Fibroblast of mammary gland (primary cell): ENCODE data around the gene GRK5.

Source experiments
- DNase-seq: peaks from one replicate; pipeline ENCODE4 v3.0.0-alpha.2; 2010; ENCODE audit warnings: low read depth
- H3K4me3 ChIP-seq: 2 replicates; pipeline ENCODE4 v1.5.1; 2011; ENCODE audit warnings: low read depth, mild to moderate bottlenecking, low read length, moderate library complexity; ENCODE audit not compliant: control insufficient read depth
- CTCF ChIP-seq: conservative IDR thresholded peaks from 2 replicates; pipeline ENCODE4 v1.5.1; 2011; ENCODE audit warnings: low read depth, low read length, inconsistent platforms; ENCODE audit not compliant: control insufficient read depth, insufficient read depth

Gene GRK5

GRCh38 chr10:119377451-119377957 is 170.1 kb downstream of the GRK5 start:
- H3K4me3 ChIP-seq: no peak overlapping the region
- no peak for DNase-seq
- TF ChIP-seq CTCF: no peak

- no peak for TF ChIP-seq CTCF
- DNase-seq: no peak
- H3K4me3 ChIP-seq: no peak overlapping the region
These were observed 170.8 kb downstream of the GRK5 start for GRCh38 chr10:119377958-119378736.

GRCh38 chr10:119378737-119379067 is 171.3 kb downstream of the GRK5 start:
- TF ChIP-seq CTCF: no peak
- peak; percentile 64 for DNase-seq
- no peak overlapping the region for H3K4me3 ChIP-seq

GRCh38 chr10:119379466-119380071 is 172.2 kb downstream of the GRK5 start:
- H3K4me3 ChIP-seq: no peak overlapping the region
- TF ChIP-seq CTCF: no peak
- no peak for DNase-seq

- no peak overlapping the region for H3K4me3 ChIP-seq
- DNase-seq: no peak
- no peak for TF ChIP-seq CTCF
These were observed 175.9 kb downstream of the GRK5 start for GRCh38 chr10:119383174-119383856.

- no peak for TF ChIP-seq CTCF
- no peak overlapping the region for H3K4me3 ChIP-seq
These were observed 176.8 kb downstream of the GRK5 start for GRCh38 chr10:119384127-119384526.

More at GRCh38 chr10:119384127-119384526, 176.8 kb downstream of the GRK5 start:
- no peak for DNase-seq
